Choroid plexus epithelial cell (primary cell): Measurements from ENCODE around the gene KNSTRN.

Source experiments
- DNase-seq: peaks from one replicate; pipeline ENCODE4 v3.0.0-alpha.2; 2010; ENCODE audit warnings: low read depth
- H3K4me3 ChIP-seq: 2 replicates; pipeline ENCODE4 v1.5.1; 2011; ENCODE audit warnings: low read depth, mild to moderate bottlenecking, control low read depth, low read length, moderate library complexity
- CTCF ChIP-seq: conservative IDR thresholded peaks from 2 replicates; pipeline ENCODE4 v1.5.1; 2011; ENCODE audit warnings: low read depth, mild to moderate bottlenecking, control low read depth, inconsistent platforms, low read length, moderate library complexity

Gene KNSTRN

GRCh38 chr15:40361640-40362039, 20.9 kb upstream of the KNSTRN start:
- H3K4me3 ChIP-seq = no peak overlapping the region
- no peak for TF ChIP-seq CTCF
- DNase-seq = no peak

DNA sequence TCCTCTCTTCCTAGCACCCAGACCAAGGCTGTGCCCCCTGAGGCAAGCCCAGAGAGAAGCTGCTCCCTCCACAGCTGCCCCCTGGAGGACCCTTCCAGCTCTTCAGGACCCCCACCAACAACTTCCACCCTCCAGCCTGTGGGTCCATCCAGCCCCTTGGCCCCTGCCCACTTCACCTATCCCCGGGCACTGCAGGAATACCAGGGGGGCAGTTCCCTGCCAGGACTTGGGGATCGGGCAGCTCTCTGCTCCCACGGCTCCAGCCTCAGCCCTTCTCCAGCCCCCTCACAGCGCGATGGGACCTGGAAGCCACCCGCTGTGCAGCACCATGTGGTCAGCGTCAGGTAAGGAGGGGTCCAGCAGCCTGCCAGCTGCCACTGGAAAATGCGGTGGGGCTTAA, 18.9 kb upstream of the KNSTRN start:
- no peak overlapping the region for H3K4me3 ChIP-seq
- no peak for DNase-seq
- no peak for TF ChIP-seq CTCF

DNA sequence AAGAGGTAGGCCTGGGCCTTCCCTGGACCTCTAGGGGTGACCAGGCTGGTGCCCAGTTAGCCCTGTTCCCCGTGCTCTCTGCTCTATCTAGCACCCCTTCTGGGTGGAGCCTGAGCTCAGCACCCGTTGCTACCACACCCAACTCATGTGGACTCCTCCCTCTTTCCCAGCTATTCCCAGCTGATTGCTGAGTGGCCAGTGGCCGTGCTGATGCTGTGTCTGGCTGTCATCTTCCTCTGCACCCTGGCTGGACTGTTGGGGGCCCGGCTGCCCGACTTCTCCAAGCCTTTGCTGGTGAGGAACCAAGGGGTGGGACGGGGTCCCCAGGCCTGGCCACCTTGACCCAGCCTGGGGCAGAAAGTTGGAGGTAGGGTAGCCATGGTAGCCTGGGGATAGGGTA, 18.3 kb upstream of the KNSTRN start:
- no peak for DNase-seq
- no peak overlapping the region for H3K4me3 ChIP-seq
- TF ChIP-seq CTCF = no peak

DNA sequence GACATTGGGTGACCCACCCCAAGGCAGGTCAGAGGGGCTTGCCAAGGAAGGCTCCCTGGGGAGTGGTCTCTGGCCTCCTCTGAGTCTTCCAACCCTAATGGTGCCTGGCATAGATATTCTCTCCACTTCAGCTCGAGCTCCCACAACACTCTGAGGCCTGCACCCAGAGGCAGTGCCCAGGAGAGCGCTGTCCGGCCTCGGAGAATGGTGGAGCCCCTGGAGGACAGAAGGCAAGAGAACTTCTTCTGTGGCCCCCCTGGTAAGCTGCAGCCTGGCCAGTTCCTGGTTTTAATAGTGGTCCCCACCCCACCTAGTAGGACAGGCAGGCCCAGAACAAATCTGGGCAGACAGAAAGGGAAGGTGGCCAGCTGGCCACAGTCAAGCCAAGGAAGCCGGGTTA, 17.5 kb upstream of the KNSTRN start:
- no peak for DNase-seq
- TF ChIP-seq CTCF = no peak
- H3K4me3 ChIP-seq = no peak overlapping the region

DNA sequence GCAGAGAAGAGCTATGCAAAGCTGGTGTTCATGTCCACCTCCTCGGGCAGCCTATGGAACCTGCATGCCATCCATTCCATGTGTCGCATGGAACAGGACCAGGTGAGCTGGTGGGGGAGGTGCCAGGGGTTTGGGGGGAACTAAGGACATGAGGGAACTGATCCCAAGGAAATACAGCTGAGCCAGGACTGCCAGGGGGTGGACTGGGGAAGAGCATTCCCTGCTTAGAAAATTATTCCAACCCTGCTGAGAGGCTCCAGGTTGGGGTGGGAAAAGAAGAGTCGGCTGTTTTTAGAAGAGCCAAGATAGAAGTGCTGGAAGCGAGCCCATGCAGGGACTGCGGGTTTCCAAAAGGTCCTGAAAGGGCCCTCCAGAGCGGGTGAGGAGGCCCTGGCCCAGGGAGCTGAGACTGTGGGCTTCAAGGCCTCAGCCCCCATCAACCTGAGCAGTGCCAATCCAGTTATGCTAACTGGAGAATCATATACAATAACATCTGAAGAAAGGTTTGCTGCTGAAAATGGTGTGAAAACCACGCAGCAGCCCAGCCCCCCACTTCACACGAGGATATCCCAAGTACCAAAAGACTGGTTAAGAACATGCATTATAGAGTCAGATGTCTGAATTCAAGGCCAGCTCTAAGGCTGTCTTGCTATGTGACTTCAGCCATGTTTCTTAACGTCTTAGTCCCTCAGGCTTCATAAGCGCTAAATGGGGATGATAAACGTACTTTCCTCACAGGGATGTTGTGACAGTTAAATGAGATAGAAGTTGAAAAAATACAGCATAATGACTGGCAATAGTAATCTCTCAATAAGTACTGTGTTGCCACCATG, 16.7 kb upstream of the KNSTRN start:
- no peak for DNase-seq
- no peak for TF ChIP-seq CTCF

DNA sequence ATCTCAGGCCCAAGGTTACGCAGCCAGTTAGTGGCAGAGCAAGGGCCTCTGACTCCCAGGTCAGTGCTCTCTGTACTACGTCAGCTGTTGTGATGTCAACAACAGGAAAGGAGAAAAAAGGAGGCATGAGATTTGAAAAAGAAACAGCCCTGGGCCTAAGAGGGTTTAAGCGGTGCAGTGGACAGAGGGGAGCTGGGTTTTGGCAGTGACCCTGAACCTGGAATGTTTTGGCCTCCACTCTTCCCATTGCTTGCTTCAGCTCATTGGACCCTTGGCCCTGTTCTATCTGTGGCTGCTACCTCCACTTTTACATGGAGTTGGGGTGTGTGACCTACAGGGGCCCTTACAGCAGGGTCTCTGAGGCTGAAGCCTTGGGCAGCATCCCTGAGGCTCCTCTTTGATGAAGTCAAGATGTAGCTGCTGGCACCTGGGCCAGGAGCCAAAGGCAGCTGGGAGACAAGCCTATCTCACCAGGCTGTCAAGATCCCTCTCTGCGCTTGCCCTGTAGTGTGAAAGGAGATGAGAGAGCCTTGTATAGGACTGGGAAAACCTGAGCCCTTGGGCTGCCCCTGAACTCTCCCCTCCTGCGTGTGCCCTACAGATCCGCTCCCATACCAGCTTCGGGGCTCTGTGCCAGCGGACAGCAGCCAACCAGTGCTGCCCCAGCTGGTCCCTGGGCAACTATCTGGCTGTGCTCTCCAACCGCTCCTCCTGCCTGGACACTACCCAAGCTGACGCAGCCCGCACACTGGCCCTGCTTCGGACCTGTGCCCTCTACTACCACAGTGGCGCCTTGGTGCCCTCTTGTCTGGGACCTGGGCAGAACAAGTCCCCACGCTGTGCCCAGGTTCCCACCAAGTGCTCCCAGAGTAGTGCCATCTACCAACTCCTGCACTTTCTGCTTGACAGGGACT, 15.8 kb upstream of the KNSTRN start:
- H3K4me3 ChIP-seq = no peak overlapping the region
- TF ChIP-seq CTCF = no peak
- DNase-seq = no peak

More for the DNA sequence above, 16.7 kb upstream of the KNSTRN start:
- H3K4me3 ChIP-seq = no peak overlapping the region
